HG02678 (cell line): ENCODE measurements around the gene ACACA.
"Not testable (repeated sequence)": the region's sequence is repeated elsewhere in the genome, so short reads cannot be mapped to it uniquely, and the experiment has no call there.

ENCODE experiments used
- ATAC-seq: cut with Tn5 transposase; IDR thresholded peaks from one replicate; pipeline ENCODE4 v1.9.1; 2021; ENCODE audit warnings: mild to moderate bottlenecking, moderate library complexity; ENCODE audit not compliant: unreplicated experiment

ACACA gene

DNA sequence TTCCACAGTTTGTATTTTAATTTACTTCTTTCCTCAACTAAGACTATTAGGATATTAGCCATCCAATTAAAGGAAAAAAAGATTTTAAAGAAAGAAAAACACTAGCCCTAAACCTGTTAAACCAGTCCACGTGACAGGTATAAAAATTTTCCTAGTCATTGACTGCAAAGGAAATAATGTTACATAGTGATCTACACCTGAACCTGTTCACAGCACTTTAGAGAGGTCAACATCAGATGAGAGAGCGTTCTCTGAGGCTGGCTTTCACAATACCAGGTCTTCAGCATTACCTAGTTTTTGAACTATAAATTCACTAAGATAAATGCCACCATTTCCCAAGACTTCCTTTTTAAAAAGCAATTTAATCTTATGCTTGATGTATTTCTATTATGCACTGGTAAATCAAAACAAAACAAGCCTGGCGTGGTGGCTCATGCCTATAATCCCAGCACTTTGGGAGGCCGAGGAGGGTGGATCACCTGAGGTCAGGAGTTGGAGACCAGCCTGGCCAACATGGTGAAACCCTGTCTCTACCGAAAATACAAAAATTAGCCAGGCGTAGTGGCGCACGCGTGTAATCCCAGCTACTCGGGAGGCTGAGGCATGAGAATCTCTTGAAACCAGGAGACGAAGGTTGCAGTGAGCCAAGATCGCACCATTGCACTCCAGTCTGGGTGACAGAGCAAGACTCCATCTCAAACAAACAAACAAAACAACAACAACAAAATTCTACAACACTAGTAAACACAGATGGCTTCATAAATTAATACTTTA, 49.7 kb downstream of the ACACA start:
- not testable (repeated sequence) for ATAC-seq

DNA sequence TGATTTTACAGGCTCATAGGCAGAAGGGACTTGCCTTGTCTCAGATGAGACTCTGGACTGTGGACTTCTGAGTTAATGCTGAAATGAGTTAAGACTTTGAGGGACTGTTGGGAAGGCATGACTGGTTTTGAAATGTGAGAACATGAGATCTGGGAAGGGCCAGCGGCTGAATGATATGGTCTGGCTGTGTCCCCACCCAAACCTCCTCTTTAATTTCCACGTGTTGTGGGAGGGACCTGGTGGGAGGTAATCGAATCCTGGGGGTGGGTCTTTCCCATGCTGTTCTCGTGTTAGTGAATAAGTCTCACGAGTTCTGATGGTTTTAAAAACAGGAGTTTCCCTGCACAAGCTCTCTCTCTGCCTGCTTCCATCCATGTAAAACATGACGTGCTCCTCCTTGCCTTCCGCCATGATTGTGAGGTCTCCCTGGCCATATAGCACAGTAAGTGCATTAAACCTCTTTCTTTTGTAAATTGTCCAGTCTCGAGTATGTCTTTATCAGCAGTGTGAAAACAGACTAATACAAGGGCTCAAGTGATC, 59.7 kb downstream of the ACACA start:
- not testable (repeated sequence) for ATAC-seq

DNA sequence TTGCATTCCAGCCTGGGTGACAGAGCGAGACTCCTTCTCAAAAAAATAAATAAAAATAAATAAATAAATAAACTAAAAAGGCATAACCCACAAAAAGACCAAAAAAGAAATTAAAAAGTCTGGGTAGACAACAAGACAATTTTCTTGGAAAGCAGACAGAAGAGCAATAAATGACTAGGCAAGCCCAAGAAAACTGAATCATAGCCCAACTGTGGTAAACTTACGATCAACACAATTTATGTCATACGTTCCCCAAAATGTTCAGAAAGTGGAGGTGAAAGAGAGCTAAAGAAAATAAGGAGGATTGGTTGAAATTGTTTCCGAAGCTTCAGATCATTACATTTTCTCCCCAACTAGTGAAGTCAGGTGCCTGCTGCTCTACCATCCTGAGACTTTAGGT, 62.1 kb downstream of the ACACA start:
- no peak for ATAC-seq

DNA sequence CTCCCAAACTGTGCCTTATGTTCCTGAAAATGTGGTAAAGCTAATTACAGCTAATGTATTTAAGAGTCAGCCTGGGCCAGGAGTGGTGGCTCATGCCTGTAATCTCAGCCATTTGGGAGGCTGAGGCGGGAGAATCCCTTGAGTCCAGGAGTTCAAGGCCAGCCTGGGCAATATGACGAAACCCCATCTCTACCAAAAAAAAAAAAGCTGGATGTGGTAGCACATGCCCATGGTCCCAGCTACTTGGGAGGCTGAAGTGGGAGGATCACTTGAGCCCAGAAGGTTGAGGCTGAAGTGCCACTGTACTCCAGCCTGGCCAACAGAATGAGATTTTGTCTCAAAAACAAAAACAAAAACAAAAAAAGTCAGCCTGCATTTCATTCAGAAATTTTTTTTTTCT, 64.0 kb downstream of the ACACA start:
- ATAC-seq = no peak

DNA sequence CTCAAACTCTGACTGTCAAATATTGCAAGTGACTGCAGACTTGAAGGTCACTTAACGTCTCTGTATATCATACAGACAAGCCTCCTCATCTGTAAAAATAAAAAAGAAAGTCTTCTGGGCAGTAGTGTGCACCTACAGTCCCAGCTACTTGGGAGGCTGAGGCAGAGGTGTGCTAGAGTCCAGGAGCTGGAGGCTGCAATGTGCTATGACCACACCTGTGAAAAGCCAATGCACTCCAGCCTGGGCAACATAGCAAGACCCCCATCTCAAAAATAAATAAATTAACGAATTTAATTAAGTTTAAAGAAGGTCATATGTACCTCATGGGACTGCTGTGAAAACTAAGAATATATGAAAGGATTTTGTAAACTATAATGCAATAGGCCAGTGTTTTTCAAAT, 65.8 kb downstream of the ACACA start:
- ATAC-seq = no peak

DNA sequence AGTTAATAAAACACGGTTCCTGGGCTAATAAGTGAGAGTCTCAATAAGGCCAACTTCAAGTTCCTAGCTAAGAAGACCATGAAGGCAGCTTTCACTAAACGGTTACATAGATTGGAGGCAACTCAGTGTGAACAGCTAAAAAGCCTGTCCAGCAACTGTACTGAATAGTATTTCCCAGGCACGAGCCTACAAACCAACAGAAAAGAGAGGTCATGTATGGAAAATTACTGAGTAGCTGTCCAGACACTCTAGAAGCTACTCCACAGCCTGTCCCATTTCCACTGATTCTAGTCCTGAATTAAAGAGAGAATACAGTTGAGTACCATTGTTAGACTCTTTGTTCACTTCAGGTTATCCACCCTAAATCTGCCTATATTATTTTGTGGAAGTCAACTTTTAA, 67.3 kb downstream of the ACACA start:
- ATAC-seq = no peak

DNA sequence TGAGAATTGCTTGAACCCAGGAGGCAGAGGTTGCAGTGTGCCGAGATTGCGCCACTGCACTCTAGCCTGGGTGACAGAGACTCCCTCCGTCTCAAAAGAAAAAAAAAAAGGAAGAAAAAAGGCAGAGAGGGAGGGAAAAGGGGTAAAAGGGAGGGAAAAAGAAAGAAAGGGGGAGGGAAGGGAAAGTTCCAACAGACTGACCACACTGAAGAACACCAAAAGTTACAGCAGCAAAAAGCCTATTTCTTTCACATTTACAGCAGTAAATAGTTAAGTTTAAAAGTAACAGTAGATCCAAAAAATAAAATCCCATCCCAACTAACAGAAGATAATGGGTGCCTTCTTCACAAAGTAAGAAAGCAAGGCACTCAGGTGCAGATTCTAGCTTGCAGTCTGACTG, 67.8 kb downstream of the ACACA start:
- no peak for ATAC-seq

DNA sequence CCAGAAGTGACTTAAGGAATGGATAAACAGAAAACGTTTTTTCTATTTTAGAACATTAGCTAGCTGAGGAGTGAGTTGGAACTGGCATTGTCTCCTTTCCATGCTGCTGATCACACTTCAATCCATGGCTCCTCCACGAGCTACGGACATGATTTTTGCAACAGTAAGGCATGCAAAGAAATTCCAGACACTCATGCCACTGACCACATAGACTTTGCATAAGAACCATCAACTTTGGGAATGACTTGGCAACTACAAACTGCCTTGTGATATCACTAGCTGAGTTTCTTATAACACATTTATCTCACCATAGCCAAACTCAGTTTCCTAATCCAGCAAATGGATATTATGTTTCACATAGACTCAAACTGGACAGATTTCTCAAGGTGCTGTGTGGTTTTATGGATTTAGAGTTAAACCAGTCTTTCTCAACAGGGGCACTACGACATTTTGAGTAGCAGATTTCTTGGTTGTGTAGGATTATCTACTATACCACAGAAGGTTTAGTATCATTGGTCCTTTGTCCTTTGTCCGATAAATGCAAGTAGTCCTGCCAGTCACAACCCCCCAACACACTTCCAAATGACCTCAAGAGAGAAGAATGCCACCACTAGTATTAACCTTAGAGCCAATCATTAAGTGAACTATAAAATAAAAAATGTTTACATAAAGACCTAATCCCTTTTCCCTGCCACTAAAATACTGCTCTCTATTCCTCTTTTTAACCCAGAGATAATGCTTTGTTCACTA, 79.1 kb downstream of the ACACA start:
- ATAC-seq = no peak

DNA sequence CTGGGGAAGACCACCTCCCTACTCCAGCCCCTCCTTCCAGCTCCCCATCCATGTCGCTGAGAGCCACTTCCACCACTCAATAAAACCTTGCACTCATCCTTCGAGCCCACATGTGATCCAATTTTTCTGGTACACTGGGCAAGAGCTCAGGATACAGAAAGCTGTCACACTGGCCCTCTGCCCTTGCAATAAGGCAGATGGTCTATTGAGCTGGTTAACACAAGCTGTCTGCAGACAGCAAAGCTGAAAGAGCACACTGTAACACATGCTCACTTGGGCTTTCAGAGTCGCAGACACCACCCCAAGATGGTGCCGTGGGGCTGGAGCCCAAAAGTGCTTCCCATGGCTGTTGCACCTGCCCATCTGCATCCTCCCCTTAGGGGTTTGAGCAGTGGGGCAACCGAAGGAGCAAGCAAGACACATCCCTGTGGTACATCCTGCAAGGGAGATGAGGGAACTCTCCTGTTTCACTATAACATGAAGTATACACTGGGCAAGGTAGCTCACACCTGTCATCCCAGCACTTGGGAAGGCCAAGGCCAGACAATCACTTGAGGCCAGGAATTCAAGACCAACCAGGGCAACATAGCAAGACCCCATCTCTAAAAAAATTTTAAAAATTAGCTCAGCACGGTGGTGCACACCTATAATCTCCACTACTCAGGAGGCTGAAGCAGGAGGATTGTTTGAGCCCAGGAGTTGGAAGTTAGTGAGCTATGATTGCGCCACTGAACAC, 83.6 kb downstream of the ACACA start:
- ATAC-seq = no peak

DNA sequence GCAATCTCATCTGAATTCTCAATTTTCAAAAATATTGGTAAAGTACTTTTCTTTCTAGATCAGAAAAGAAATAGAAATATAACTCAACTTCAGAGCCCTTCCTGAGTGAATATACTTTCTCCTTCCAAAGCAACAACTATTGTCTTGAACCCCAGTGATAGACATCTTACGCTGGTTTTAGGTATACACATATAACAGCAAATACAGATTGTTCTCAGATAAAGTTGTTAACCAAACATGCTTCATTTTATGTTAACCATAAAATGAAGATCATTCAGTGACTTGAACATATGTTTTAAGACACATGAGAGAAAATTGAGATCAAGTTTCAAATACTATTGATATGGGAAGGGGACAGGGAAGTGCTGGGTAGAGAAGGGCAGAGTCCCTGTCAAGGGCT, 84.5 kb downstream of the ACACA start:
- no peak for ATAC-seq

DNA sequence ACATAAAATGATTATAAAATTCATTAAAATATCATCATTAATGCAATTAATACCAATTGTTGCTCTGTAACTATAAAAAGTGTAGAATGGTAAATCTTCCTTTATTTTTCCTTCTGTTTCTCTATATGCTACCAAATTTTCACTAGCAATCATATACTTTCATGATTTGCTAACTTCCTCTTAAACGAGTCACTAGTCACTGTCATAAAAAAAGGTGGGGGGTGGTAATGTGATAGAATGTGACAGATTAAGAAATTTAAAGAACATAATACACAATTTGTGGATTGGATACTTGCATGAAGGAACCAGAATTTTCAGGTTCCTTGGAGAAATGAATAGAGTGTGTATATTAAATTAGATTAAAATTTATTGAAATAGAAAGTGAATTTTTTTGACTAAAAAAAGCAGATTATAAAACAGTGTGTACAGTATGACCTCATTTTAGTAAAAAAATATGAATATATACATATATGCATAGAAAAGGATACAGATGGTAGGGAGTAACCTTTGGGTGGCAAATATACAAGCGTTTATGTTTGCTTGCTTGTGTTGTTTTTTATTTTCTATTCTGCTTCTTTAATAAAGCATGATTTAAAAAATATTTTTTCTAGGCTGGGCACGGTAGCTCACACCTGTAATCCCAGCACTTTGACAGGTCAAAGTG, 87.6 kb downstream of the ACACA start:
- ATAC-seq = no peak

DNA sequence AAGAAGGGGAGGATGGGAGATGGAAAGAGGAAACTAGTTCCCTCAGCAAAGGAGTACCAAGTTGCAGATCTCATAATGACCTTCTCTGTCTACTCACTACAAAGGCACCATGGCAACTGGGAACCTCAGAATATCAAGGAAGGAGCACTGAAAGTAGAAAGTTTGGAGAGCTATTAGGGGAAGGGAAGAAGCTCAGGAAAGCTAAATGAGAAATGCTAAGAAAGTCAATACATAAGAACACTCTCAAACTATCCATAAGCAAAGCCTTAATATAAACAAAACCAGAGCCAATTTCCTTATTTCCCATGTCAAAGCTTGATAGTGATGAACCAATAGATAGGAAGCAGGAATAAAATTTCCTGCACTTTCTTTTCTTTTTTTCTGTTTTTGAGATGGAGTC, 88.8 kb downstream of the ACACA start:
- ATAC-seq = no peak

DNA sequence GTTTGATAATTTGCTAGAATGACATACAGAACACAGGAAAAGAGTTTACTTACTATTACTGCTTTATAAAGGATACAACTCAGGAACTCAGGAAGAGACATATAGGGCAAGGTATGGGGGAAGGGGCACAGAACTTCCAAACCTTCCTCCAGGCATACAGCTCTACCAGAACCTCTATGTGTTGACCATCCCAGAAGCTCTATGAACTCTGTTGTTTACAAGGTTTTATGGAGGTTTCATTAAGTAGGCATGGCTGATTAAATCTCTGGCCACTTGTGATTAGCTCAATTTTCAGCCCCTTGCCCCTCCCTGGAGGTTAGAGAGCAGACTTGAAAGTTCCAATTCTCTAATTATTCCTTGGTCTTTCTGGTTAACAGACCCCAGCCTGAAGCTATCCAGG, 91.0 kb downstream of the ACACA start:
- no peak for ATAC-seq

DNA sequence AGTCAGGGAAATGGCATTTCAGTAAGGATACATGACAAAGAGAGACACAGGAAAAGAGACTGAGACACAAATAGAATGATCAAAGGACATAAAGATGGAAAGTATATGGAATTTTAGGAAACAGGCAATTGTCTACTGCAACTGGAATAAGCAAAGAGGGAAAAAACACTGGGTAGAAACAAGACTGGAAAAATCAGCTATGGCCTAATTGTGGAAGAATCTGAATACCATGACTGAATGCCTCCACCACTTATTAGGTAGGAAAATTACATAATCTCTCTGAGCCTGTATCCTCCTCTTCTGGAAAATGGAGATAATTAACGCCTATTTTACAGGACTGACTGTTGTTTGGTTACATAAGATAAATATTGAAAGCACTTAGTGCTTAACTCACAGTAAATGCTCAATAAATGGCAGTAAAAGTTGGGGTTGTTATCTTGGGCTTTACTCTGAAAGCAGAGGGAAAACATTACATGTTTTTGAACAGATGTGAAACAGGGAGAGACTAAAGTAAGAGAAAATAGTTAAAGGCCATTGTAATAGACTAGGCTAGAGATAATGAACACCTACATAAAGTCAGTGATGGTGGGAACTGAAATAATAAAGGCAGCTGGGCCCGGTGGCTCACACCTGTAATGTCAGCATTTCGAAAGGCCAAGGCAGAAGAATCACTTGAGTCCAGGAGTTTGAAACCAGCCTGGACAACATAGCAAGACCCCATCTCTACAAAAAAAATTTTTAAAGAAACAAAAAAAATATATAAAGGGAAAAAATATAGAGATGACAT, 94.3 kb downstream of the ACACA start:
- ATAC-seq = no peak

DNA sequence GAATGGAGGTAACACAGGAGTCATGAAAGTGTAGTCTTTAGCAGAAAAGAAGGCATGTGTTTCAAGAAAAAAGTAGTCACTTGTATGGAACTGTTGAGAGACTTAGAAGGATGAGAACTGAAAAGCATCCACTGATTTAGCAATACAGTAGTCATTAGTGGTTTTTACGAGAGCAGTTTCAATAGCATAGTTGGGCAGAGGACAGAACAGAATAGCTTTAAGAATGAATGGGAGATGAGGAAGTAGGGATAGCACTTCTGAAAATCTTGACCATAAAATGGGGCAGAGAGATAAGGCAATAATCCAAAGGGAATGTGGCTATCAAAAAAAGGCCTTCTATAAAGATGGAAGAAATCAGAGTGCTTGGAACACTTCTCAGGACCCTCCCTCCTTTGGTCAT, 95.7 kb downstream of the ACACA start:
- ATAC-seq = no peak

DNA sequence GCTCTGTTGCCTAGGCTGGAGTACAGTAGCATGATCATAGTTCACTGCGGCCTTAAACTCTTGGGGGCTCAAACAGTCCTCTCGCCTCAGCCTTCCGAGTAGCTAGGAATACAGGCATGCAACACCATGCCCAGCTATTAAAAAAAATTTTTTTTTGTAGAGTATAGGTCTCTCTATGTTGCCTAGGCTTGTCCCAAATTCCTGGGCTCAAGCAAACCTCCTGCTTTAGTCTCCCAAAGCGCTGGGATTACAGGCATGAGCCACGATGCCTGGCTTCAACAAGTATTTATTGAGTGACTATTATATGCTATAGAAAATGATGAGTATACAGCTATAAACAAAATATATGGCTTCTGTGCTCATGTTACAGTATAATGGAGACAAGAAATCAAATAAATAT, 97.6 kb downstream of the ACACA start:
- no peak for ATAC-seq

DNA sequence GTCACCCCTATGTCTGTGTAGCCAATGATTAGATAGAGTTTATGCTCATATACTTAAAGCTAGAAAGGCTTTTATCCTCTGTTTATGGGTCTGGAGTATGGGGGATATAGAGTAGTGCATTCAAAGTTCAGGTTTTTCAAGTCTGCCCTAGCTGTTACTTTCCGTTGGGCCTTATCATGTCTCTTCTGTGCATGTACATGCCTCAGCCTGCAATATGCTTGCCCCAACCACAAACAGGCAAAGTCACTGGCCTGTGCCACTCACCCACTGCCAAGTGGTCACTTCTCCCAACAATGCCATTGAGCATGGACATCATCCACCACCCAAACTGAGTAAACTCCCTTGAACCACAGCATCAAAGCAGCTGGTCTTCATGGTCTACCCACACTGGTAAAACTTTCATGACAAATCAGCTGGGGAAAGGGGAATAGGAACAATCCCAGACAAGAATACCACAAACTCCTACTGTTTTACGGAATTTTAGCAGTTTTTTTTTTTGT, 101.2 kb downstream of the ACACA start:
- no peak for ATAC-seq

DNA sequence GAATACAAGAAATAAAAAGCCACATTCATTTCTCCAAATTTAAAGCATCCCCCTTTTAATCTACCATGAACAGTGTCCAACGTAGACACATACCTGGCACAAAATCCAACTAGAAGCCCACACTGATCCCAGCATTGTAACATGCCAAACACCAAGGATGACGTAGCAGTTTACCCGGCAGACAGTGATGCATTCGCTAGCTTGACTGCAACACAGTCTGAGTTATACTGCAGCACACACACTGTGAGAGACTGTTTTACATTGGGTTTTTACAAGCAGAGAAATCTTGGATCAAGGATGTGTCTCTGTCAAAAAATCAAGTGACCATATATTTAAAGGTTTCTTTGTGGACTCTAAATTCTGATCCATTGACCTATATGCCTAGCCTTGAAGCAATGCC, 105.3 kb downstream of the ACACA start:
- ATAC-seq = no peak

DNA sequence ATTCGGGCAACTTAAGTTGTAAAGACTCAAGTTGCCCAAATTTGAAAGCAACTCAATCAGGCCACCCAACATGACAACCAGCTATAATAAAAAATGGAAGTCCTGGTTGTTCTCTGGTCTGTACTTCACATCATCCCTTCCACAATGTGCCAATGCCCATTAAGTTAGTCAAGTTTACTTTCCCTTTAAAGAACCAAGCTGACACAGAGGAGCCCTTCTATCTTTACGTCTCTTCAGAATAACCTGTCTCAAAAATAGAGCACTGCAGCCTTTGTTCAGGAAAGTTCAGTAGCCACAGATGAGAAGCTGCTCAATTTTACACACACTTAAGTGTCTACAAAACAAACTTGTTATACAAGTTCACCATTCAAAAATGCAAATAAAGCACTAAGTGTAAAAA, 106.0 kb downstream of the ACACA start:
- ATAC-seq = no peak
